HG03097 (cell line): ENCODE measurements around the gene REEP3.

Experiments
- ATAC-seq: cut with Tn5 transposase; IDR thresholded peaks from one replicate; pipeline ENCODE4 v1.9.1; 2021; ENCODE audit not compliant: unreplicated experiment, low FRiP score

The REEP3 gene

DNA sequence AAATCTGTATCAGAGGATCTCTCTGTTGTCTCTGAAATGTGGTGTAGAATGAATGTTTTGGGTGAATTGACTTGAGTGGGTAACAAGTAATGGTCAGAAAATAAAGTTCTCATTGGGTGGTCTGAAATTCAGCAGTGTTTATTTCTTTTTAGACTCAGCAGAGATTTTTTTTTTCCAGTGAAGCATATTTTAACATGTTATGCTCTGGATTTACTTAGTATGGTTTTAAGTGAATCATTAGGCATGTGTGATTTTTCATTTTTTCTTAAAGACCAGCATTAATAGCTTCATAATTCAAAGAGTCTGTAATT lies 63.5 kb downstream of the REEP3 start:
- no peak for ATAC-seq

DNA sequence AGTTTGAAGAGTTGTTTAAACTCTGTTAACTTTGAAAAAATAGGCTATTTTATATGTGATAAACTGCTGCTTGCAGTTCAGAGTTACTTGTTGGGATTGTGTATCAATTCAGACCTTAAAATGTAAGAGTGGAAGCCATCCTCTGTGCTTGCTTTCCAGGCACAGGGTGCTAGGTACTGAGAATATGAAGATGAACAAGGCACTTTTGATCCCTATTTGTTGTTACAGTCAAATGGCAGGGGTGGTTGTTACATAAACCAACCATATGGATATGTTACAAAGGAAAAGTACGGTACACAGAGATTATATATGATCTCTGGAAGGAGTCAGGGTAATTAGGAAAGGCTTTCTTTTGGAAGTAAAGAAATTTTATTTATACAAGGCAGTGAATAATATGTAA lies 63.8 kb downstream of the REEP3 start:
- no peak for ATAC-seq

DNA sequence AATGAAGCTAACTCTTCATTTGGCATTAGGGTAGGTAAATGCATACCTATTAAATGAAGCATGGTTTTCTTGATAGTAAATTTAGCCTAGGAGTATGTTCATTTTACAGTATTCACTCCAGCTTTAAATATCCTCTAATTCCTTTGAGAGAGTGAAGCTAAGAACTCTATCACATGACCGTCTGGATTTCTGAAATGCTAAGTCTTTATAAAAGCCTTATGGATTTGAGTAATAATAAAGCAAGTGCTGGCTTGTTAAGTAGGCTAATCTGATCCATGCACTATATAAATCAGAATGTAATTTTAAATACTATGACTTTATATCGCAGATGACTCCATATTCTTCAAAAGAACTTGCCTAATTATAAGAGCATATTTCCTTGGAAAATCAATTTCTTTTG lies 64.8 kb downstream of the REEP3 start:
- ATAC-seq: no peak

DNA sequence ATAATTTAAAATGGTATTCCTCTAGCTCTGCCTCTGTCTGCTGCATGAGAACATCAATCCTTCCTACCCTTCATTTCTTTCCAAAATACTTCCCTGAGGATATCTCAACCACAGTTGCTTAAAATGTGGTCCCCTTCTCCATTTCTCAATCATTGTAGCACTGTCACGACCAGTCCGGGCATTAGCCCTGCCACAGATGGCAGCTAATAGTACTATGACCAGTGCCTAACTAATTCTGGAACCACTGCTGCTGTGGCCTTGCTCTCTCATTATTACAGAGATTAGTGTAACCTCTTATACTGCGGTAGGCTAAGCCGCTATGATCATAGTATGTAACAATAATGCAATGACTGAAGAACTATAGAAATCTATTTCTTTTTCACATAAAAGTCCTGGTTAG lies 66.0 kb downstream of the REEP3 start:
- no peak for ATAC-seq

DNA sequence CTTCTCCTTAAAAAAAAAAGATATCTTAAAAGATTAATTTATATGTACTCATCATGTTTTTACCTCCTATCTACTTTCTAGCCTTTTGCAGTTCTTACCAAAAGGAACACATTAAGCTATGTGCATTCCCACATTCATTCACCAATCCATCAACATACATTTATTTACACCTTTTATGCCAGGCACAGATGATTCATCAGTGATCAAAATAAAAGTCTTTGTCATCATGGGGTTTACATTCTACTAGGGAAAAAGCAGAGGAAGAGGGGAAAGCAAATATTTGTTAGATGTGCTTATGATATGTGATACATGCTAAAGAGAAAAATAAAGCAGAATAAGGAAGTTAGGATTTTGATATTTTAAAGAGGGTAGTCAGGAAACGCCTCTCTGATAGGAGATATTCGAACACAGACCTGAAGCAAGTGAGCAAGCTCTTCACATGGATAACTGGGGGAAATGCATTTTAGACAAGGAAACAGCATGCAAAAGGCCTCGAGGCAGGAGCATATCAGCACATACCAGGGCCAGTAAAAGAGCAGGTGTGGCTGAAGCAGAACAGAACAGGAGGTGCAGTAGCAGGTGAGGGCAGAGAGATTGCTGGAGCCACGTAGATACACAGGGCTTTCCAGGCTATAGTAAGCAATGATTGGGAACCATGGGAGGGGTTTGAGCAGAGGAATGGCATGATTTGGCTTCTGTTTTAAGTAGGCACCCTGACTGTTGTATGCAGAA lies 67.4 kb downstream of the REEP3 start:
- no peak for ATAC-seq

DNA sequence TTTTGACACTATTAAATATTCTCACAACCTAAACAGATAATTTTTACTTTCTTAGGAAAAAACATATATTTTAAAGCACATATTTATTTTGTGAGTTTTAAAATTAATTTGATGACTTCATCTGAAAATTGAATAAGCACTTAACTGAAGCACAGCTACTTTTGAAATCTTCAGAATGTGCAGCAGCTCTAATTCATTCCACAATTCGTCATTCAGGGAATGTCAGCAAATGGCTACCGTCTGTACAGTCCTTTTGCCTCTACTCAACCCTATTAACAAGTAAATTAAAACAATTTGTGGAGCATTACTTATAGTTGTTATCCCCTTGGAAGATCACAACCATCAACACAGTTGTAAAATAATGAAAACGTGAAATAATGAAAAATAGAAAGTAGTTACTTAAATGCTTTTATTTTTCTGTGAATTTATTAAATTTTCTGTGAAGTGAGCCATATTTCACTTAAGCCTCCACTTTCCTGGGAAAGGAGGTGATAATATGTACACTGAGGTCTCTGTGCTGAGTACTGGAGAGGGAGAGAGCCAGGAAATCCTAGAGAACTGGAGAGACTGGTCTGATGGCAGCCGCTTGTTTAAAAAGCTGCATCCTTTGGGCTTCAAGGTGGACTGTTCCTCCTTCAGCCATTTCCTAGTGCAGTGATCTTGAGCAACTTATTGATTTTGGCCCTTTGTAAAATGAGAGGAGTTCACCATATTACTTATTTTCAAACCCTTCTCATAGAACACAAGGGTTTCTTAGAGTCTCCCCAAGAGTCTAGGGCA lies 70.6 kb downstream of the REEP3 start:
- no peak for ATAC-seq

DNA sequence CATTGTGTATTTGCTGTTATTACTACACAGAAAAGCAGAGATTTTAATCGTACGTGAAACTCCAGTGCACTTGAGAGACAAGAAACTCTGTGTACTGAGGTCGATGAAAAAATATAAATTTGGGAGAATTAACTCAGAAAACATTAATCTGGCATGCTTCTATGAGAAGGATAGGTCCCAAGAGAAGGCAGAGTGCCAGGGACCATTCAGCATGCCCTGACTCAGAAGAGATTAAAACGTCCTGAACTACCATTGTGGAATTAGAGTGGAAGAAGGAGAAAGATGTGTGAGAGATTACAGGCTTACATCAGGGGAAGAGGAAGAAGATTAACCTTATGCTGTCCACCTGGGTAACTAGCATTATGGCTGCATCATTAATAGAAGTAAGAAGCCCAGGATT lies 72.4 kb downstream of the REEP3 start:
- ATAC-seq: no peak

DNA sequence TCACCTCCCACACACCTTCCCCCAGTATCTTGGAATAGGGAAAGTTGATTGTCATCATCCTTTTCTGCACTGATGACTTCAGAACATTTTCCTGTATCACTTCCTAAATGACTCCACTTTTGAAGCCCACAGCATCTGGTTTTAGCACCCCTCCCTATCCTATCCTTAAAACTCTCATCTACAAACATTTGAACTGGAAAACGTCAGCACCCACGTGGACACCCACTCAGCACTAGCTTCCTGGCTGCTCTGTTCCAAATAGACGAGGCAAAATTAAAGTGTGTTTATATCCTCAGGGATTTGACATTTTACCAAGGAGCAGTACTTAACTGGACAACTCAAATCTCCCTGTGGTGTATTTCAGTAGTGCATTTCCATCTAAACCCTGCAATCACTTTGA lies 73.9 kb downstream of the REEP3 start:
- no peak for ATAC-seq

DNA sequence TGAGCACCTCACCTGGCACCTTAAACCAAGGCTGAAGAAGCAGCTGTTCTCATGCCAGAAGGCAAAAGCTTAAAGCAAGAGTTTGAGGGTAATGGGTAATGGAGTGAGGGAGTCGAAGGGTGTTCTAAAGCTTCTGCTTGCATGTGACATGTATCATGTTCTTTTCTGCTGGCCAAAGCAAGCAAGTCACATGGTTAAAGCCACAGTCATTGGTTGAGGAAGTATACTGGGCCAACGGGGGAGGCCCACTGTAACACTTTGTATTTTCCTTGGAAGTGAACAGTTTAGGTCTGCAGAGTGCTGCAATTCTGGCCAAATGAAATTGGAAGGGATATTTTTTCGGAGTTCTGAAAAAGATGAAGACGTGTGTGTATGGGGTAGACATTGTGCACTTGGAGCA lies 75.7 kb downstream of the REEP3 start:
- no peak for ATAC-seq

DNA sequence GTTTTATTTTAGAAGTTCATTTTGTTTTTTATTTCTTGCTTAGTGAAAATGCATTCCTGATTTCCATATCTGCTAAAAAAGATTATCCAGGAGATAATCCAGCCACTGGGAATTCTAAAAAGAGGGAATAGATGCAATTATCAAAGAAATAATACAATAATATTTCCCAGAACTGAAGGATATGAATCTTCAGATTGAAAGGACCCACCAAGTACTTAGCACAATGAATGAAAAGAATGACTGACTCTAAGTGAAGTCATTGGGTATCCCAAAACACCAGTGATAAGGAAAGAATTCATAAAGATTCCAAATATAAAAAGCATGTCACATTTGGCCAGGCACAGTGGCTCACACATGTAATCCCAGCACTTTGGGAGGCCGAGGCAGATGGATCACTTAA lies 79.3 kb downstream of the REEP3 start:
- ATAC-seq: no peak

DNA sequence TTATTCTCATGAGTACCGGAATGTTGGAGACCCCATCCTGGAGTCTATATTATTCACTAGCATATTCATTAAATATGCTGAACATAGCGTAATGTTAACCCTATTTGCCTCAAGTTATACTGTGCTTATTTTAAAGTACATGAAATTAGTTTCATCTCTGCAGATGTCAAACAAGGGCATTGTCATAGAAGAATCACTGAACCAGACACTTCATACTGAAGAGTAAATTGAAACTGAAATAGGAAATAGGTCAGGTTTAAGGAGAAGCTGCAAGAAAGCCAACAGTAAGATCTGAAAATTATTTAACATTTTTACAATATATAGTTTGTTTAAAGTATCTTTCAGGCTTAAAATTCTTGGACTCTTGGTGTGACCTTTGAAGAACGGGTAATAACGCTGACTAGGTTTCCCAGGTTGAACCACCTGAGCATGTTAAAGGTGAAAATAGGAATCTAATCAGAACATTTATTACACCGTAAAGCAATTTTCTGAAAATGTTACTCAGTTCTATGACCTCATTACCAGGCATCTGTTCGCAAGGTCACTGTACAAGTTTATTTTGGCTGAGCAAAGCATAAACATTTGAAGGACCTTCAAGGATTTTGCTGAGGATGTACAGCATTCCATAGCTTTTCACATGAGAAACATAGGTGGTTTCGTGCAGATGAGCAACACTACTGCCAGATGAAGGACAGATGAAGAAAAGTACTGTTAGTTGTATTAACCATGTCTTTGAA lies 82.7 kb downstream of the REEP3 start:
- ATAC-seq: no peak

DNA sequence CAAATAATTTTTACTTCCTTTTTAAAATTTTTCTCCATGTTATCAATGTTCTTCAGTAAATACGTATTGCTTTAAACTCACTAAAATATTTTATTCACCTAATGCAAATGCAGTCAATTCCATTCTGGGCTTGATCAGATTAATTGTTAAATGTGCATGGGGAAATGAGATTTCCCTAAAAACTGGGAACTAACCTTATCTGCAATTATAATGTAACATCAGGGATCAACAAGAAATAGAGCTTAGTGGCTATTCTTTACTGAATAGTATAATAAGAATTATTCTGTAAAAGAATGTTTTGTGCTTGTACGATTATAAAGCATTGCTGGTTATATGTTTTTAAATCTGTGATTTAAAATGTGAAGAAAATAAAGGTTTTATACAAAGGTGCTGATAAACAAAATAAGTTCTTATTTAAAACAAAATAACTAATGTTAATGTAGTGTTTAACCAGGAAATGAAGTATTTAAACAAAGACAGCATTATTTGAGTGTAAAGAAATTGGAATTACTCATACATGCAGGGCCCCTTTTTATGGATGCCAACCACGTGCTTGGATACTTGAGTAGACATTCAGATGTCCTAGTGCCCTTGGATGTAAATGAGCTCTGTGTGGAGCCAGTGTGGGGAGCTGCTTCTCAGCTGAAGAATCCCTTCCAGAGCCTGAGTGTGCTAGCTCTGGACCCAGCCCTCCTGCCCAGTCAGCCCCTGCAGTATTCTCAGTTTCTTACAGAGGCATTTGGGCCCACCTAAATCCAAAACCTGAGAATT lies 84.2 kb downstream of the REEP3 start:
- no peak for ATAC-seq

DNA sequence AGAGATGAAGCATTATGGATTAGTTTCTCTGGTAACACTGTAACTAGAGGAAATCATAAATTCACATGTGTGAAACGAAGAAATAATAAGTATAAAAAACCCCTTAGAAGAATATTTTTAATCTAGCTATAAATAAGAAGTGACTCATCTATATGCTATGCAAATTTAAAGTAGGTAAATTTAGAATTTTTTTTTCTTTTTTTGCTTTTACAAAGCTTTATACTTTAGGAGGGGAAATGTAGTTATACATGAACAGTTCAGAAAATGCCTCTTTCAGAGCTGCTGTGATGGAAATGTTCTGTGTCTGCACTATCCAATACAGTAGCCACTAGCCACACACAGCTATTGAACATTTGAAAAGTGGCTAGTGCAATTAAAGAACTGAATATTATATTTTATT lies 87.3 kb downstream of the REEP3 start:
- no peak for ATAC-seq

DNA sequence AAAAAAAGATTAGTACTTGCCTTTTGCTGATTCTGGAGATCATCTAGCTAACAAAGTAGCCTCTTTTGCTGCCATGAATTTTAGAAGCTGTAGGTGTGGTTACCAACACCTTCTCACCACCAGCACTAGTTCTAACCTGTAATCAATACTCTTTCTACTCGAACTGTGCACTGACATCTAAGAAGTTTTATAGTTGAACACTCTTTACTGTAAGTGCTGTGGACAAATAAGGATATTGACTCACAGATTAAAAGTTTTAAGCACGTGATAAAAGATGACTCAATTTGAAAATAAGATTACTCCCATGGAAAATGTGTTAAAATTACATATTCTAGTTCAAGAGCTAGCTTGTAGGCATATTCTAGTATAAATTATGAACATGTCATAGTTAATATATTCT lies 89.9 kb downstream of the REEP3 start:
- no peak for ATAC-seq

DNA sequence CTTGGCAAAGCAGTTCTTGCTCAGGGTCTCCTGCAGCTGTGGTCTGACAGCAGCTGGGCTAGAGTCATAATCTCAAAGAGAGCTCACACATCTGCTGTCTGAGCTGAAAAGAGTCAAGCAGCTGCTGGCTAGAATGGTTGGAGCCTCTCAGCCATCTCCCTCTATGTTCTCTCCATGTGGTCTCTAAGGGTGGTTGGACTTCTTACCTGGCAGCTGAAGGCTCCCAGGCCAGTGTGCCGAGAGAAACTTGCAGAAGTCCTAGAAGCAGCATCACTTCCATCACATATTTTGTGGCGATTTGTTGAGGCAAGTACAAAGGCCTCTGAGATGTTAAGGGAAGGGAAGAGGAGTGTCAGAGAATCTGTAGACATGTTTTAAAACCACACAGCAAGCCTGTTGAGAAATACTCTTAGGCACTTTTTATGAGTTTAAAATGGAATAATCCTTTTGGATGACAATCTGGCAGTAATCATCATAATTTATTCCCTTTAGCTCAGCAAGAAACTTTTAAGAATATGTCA lies 93.2 kb downstream of the REEP3 start:
- ATAC-seq: no peak

DNA sequence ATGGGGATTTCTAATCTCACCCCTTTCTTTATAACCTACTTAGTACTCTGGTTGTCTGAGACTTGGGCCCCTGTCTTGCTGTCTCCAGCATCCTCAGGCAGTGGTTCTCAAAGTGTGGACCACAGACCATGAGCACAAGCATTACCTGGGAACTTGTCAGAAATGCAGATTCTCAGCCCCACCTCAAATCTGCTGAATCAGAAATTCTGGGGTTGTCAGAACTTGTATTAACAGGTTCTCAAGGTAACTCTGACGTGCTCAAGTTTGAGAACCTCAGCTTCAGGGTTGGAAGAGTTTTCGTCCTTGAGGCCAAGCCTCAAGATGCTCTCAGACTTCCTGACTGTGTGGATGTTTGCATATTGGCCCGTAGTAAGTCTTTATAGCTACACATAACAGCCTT lies 97.4 kb downstream of the REEP3 start:
- no peak for ATAC-seq

DNA sequence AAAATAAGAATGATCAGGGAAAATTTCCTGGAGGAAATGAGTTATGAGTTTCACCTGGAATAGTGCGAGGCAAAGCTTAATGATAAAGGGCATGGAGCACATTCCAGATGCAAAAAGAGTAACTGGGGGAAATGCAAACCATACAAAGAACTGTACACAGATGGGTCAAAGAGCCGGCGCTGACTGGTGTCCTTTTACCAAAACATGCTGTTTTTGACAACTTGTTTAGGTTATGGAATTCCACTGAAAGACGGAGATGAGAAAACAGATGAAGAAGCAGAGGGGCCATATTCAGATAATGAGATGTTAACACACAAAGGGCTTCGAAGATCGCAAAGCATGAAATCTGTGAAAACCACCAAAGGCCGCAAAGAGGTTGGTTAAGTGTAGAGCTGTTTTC lies 98.2 kb downstream of the REEP3 start:
- no peak for ATAC-seq

DNA sequence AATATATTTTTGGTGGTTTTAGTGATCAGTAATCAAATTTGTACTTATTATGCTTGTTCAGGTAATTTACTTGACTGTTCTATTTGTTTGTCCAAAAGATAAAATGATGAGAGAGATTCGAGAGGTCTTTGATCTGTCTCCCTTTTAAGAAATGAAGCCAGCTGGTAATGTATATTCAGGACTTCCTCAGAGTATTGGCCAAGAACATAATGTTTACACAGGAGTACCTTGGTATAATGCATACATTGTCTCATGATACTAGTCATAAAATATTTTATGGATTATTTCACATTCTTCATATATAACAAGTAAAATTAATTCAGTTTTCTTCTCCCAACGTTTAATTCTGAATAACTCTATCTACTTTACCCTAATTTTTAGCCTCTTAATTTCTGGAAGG lies 100.9 kb downstream of the REEP3 start:
- no peak for ATAC-seq

DNA sequence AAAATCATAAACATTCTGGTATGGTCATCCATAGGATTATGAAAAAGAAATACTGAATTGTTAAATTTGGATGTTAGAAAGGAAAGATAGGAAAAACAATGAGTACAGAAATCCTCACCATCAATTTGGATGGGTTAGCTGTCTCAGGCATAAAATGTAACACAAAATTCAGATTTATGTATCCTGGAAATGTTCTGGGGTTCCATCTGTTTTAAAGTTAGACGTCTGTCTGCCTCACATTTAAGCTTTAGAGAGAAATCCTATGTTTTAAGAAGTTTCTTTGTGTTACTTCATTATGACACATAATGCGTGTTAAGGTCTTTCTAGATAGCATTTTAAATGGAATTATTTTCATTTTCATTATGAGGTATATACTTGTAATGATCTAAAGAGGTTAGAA lies 103.5 kb downstream of the REEP3 start:
- ATAC-seq: no peak

DNA sequence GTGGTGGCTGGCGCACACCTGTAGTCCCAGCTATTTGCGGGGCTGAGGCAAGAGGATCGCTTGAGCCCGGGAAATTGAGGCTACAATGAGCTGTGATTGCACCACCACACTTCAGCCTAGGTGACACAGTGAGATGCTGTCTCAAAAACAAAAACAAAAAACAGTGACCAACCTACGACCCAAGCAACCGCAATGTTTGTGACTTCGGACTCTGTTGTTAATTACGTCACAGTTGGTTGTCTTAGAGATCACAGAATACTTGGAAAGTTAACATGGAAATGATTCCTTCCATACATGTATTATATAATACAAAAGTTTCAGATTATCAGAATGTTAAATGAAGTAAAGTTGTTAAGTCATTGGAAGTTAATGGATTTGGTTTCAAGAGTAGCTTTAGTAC lies 106.2 kb downstream of the REEP3 start:
- no peak for ATAC-seq

DNA sequence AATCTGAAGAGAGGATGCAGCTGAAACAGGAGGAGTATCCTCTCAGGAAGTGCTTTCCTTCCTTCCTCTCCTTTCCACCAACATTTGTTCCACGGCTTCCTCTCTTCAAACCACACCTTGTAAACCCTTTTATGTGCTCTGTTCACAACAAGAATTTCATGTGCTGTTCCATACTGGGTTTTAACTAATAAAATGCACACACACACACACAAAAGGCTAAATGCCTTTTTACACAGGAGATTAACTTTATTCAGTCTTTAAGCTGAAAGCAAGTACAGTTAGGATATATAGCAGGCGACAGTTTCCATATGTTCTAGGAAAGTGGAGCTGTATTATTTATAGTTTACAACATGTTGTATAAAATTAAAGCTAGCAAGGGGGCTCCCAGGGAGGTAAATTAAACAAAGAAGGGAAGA lies 106.7 kb downstream of the REEP3 start:
- no peak for ATAC-seq
